ENCODE measurements around the gene CLIC6. TPM values are rescaled to one million over a fixed set of nuclear protein-coding genes. Genes with fewer than 3 reads are reported as not detected.

CLIC6 gene
- total RNA-seq (2022; extraction: Qiagen RNA extraction) = 0.03 to 0.06 TPM (median 0.05 TPM) in 4 of 5 replicates, not detected in the other

DNA sequence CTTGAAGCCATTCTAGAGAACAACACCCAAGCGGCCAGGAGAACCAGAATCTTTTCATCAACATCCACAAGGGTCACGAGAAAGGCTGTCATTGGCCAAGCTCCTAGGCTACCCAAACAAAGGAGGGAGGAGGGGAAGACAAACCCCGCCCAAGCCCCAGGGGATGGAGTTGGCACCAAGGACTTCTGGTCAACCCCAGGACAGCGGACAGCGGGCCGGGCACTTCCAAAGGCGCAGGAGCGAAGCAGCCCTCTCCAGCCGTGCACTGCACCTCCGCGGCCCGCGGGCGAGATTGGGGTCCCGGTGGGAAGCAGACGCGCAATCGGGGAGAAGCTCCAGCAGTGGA lies at the start of gene CLIC6:
Gene CLIC6, plus strand, starts transcription at position 192 of the 346 bp plus-strand sequence. CDS start 395 bp downstream, outside the sequence.

Other genes starting within 250 kb of the CLIC6 start
- not detected in 5 replicates for gene SMIM34, start 245.0 kb upstream of the CLIC6 start, total RNA-seq (2022; extraction: Qiagen RNA extraction)
- 0.06 to 0.15 TPM (median 0.08 TPM) in 3 of 5 replicates, not detected in the others for gene KCNE1, start 156.8 kb upstream of the CLIC6 start, total RNA-seq (2022; extraction: Qiagen RNA extraction)
- 12.6 to 15.7 TPM (median 13.2 TPM) in 5 replicates for gene RCAN1, start 53.9 kb upstream of the CLIC6 start, total RNA-seq (2022; extraction: Qiagen RNA extraction)

Data from A549 treated with Mapracorat at 1 μM for 4 hours (cell line).